Measurements from ENCODE around the gene NCOA4.

NCOA4 gene

GRCh38 chr10:46012746-46013145 is 17.7 kb downstream of the NCOA4 start:
- Histone ChIP-seq H3K27ac (replicated peaks) (no peak overlapping the region), H3K27me3 (ENCODE audit: insufficient read depth, poor library complexity, severe bottlenecking) (no peaks in the 10 kb centered on the region), H3K4me3 (replicated peaks; ENCODE audit: insufficient read depth, low read length) (no peak overlapping the region)
- no peak for DNase-seq (ENCODE audit: low read depth in 1 of 2, low spot score in 1 of 2)
- TF ChIP-seq GABPA (IDR thresholded peaks at IDR 0.05; ENCODE audit: low read depth): no peak
- TF ChIP-seq REST (IDR thresholded peaks at IDR 0.05; ENCODE audit: insufficient replicate concordance, low read depth): no peak
- no peak for TF ChIP-seq POLR2AphosphoS5 (IDR thresholded peaks at IDR 0.05; ENCODE audit: low read depth)
- no peak for TF ChIP-seq CTCF (IDR thresholded peaks at IDR 0.05; ENCODE audit: insufficient read depth, low read length)
- no peak for TF ChIP-seq SPI1 (IDR thresholded peaks at IDR 0.05; ENCODE audit: borderline replicate concordance, low read depth)

- Histone ChIP-seq H3K27me3 (ENCODE audit: insufficient read depth, poor library complexity, severe bottlenecking) (no peaks in the 10 kb centered on the region), H3K4me3 (replicated peaks; ENCODE audit: insufficient read depth, low read length) (no peak overlapping the region), H3K27ac (replicated peaks) (no peak overlapping the region)
- no peak for DNase-seq (ENCODE audit: low read depth in 1 of 2, low spot score in 1 of 2)
- TF ChIP-seq POLR2AphosphoS5 (IDR thresholded peaks at IDR 0.05; ENCODE audit: low read depth) (no peak), SPI1 (IDR thresholded peaks at IDR 0.05; ENCODE audit: borderline replicate concordance, low read depth) (no peak)
These were observed 24.2 kb downstream of the NCOA4 start for GRCh38 chr10:46006219-46006618.

- Histone ChIP-seq H3K27ac (replicated peaks) (0 out of 2 replicates have a peak overlapping the region, but pooled peaks have one; percentile 11), H3K4me3 (replicated peaks; ENCODE audit: insufficient read depth, low read length) (no peak overlapping the region), H3K27me3 (ENCODE audit: insufficient read depth, poor library complexity, severe bottlenecking) (no peaks in the 10 kb centered on the region)
- TF ChIP-seq SPI1 (IDR thresholded peaks at IDR 0.05; ENCODE audit: borderline replicate concordance, low read depth) (no peak), REST (IDR thresholded peaks at IDR 0.05; ENCODE audit: insufficient replicate concordance, low read depth) (no peak), GABPA (IDR thresholded peaks at IDR 0.05; ENCODE audit: low read depth) (no peak), POLR2AphosphoS5 (IDR thresholded peaks at IDR 0.05; ENCODE audit: low read depth) (peak; percentile 49; the same call in 1 of the 2 replicates)
- no peak for DNase-seq (ENCODE audit: low read depth in 1 of 2, low spot score in 1 of 2)
These were observed 25.0 kb downstream of the NCOA4 start for GRCh38 chr10:46005383-46005782.

- no peaks in the 10 kb centered on the region for H3K27me3 ChIP-seq (ENCODE audit: insufficient read depth, poor library complexity, severe bottlenecking)
- TF ChIP-seq GABPA (IDR thresholded peaks at IDR 0.05; ENCODE audit: low read depth) (no peak), SPI1 (IDR thresholded peaks at IDR 0.05; ENCODE audit: borderline replicate concordance, low read depth) (no peak), CTCF (IDR thresholded peaks at IDR 0.05; ENCODE audit: insufficient read depth, low read length) (no peak), POLR2AphosphoS5 (IDR thresholded peaks at IDR 0.05; ENCODE audit: low read depth) (no peak), REST (IDR thresholded peaks at IDR 0.05; ENCODE audit: insufficient replicate concordance, low read depth) (no peak)
- DNase-seq (ENCODE audit: low read depth in 1 of 2, low spot score in 1 of 2): no peak
- H3K4me3 ChIP-seq (replicated peaks; ENCODE audit: insufficient read depth, low read length): no peak overlapping the region
- H3K27ac ChIP-seq (replicated peaks): 0 out of 2 replicates have a peak overlapping the region, but pooled peaks have one; percentile 11
These were observed 25.5 kb downstream of the NCOA4 start for GRCh38 chr10:46004963-46005362.

Measured in HL-60 (cell line).